IMR-90 (cell line): Measurements from ENCODE around the gene PFDN5. TPM values are rescaled to one million over a fixed set of nuclear protein-coding genes. Genes with fewer than 3 reads are reported as not detected.

Experiments used
- ATAC-seq: fragments of 200-7000 bp; cut with Tn5 transposase; 2 replicates; pipeline ENCODE4 v1.9.1; 2020; ENCODE audit warnings: low read depth, mild to moderate bottlenecking, moderate library complexity
- BruUV-seq: library from RNA; stranded (reverse); fragments of 400-500 nt; replicated peaks from 2 replicates; lab custom pipeline; 2021; lab: Mats Ljungman, UMichigan
- CTCF ChIA-PET: fragments of 300-600 bp; formaldehyde crosslinking; extraction: SDS; loops from one replicate; lab custom pipeline; 2021; ENCODE audit warnings: antibody characterized with exemption; lab: Yijun Ruan, JAX
- POLR2A ChIA-PET: fragments of 300-600 bp; sonication (Branson Sonifier 250); formaldehyde crosslinking; loops from one replicate; lab custom pipeline; 2022; ENCODE audit warnings: antibody characterized with exemption; ENCODE audit not compliant: unreplicated experiment; lab: Charles Lee
- DNase-seq: peaks from one replicate; pipeline ENCODE4 v3.0.0; 2013
- H2AFZ ChIP-seq: replicated peaks from 2 replicates; pipeline ENCODE3; 2013; ENCODE audit warnings: low read length, mild to moderate bottlenecking; ENCODE audit not compliant: poor library complexity
- H2AK5ac ChIP-seq: 2 replicates; pipeline ENCODE4 v1.6.1; 2013; ENCODE audit warnings: low read depth, low read length, inconsistent platforms
- H2AK9ac ChIP-seq: replicated peaks from 2 replicates; pipeline ENCODE3; 2013; ENCODE audit warnings: mild to moderate bottlenecking, low read depth, low read length, moderate library complexity; ENCODE audit not compliant: poor library complexity
- H2BK120ac ChIP-seq: 2 replicates; pipeline ENCODE4 v1.6.1; 2013; ENCODE audit warnings: low read depth, low read length, inconsistent platforms
- H2BK15ac ChIP-seq: 3 replicates; pipeline ENCODE4 v1.6.1; 2013; ENCODE audit warnings: low read depth, low read length, inconsistent platforms
- H2BK20ac ChIP-seq: 2 replicates; pipeline ENCODE4 v1.6.1; 2013; ENCODE audit warnings: low read depth, mild to moderate bottlenecking, inconsistent platforms, low read length, moderate library complexity
- H2BK5ac ChIP-seq: 2 replicates; pipeline ENCODE4 v1.6.1; 2013; ENCODE audit warnings: mild to moderate bottlenecking, low read depth, low read length, inconsistent platforms; ENCODE audit not compliant: poor library complexity, severe bottlenecking
- H3K14ac ChIP-seq: replicated peaks from 2 replicates; pipeline ENCODE4 v1.6.1; 2013; ENCODE audit warnings: low read depth, low read length, inconsistent platforms
- H3K18ac ChIP-seq: 2 replicates; pipeline ENCODE4 v1.6.1; 2013; ENCODE audit warnings: low read depth, low read length, control low read depth
- H3K23ac ChIP-seq: 2 replicates; pipeline ENCODE4 v1.6.1; 2013; ENCODE audit warnings: low read depth, low read length, inconsistent platforms
- H3K27ac ChIP-seq: 2 replicates; pipeline ENCODE4 v1.5.1; 2013; ENCODE audit warnings: mild to moderate bottlenecking, control low read depth, low read length; ENCODE audit not compliant: insufficient read depth
- H3K27me3 ChIP-seq: 2 replicates; pipeline ENCODE4 v1.6.1; 2013; ENCODE audit warnings: low read length; ENCODE audit not compliant: control insufficient read depth, insufficient read depth
- H3K36me3 ChIP-seq: 2 replicates; pipeline ENCODE4 v1.6.1; 2013; ENCODE audit warnings: low read length, mixed read lengths; ENCODE audit not compliant: control insufficient read depth, insufficient read depth
- H3K4ac ChIP-seq: 2 replicates; pipeline ENCODE4 v1.6.1; 2013; ENCODE audit warnings: low read depth, low read length, inconsistent platforms
- H3K4me1 ChIP-seq: 2 replicates; pipeline ENCODE4 v1.6.1; 2013; ENCODE audit warnings: low read length, mixed read lengths; ENCODE audit not compliant: control insufficient read depth, insufficient read depth
- H3K4me2 ChIP-seq: 2 replicates; pipeline ENCODE4 v1.6.1; 2013; ENCODE audit warnings: low read depth, mild to moderate bottlenecking, control low read depth, low read length, moderate library complexity
- H3K4me3 ChIP-seq: 2 replicates; pipeline ENCODE4 v1.5.1; 2013; ENCODE audit warnings: low read depth, mild to moderate bottlenecking, control low read depth, low read length, moderate library complexity; ENCODE audit not compliant: insufficient read depth
- H3K56ac ChIP-seq: 2 replicates; pipeline ENCODE4 v1.6.1; 2013; ENCODE audit warnings: low read length, inconsistent platforms; ENCODE audit not compliant: insufficient read depth; ENCODE audit errors: extremely low read depth
- H3K79me1 ChIP-seq, 2 experiments: 2 replicates each; pipeline ENCODE4 v1.6.1; 2013; ENCODE audit warnings: low read length in 2 of 2, inconsistent platforms in 1 of 2, low read depth in 1 of 2
- H3K9ac ChIP-seq: 2 replicates; pipeline ENCODE4 v1.6.1; 2013; ENCODE audit warnings: low read depth, low read length, control low read depth
- H3K9me1 ChIP-seq: 2 replicates; pipeline ENCODE4 v1.6.1; 2013; ENCODE audit warnings: low read length, inconsistent platforms; ENCODE audit not compliant: insufficient read depth
- H3K9me3 ChIP-seq: 2 replicates; pipeline ENCODE4 v1.6.1; 2013; ENCODE audit warnings: low read length; ENCODE audit not compliant: control insufficient read depth, insufficient read depth
- H4K20me1 ChIP-seq: 2 replicates; pipeline ENCODE4 v1.6.1; 2013; ENCODE audit warnings: low read length, inconsistent platforms; ENCODE audit not compliant: insufficient read depth
- H4K5ac ChIP-seq: 2 replicates; pipeline ENCODE4 v1.6.1; 2013; ENCODE audit warnings: mild to moderate bottlenecking, low read depth, low read length, control low read depth
- H4K8ac ChIP-seq, 2 experiments: 2 replicates each; pipeline ENCODE4 v1.6.1; 2013; ENCODE audit warnings: low read depth in 2 of 2, low read length in 2 of 2, control low read depth in 1 of 2, inconsistent platforms in 1 of 2
- H4K91ac ChIP-seq: 2 replicates; pipeline ENCODE4 v1.6.1; 2013; ENCODE audit warnings: low read depth, low read length, inconsistent platforms; ENCODE audit not compliant: insufficient read depth
- BHLHE40 ChIP-seq: fragments of 150-350 bp; IDR thresholded peaks from 2 replicates; pipeline ENCODE4 v1.6.1; 2016; ENCODE audit warnings: mild to moderate bottlenecking, low read depth, low read length
- CEBPB ChIP-seq: IDR thresholded peaks from 2 replicates; pipeline ENCODE4 v1.6.1; 2012; ENCODE audit warnings: low read depth, low read length, improper control_type of control experiment
- CHD1 ChIP-seq: IDR thresholded peaks from 2 replicates; pipeline ENCODE4 v1.6.1; 2012; ENCODE audit warnings: low read depth, low read length, improper control_type of control experiment
- CTCF ChIP-seq: conservative IDR thresholded peaks from 2 replicates; pipeline ENCODE4 v1.5.1; 2012; ENCODE audit warnings: mild to moderate bottlenecking, low read depth, low read length, improper control_type of control experiment
- ELK1 ChIP-seq: fragments of 150-350 bp; IDR thresholded peaks from 2 replicates; pipeline ENCODE4 v1.6.1; 2016; ENCODE audit warnings: low read depth, mild to moderate bottlenecking, low read length, moderate library complexity, borderline replicate concordance
- FOS ChIP-seq: fragments of 150-350 bp; IDR thresholded peaks from 2 replicates; pipeline ENCODE4 v1.6.1; 2016; ENCODE audit warnings: low read depth, low read length
- MAFK ChIP-seq: IDR thresholded peaks from 2 replicates; pipeline ENCODE4 v1.6.1; 2012; ENCODE audit warnings: low read depth, low read length, improper control_type of control experiment
- MAZ ChIP-seq: IDR thresholded peaks from 2 replicates; pipeline ENCODE4 v1.6.1; 2012; ENCODE audit warnings: low read depth, mild to moderate bottlenecking, low read length, improper control_type of control experiment, moderate library complexity, borderline replicate concordance
- MXI1 ChIP-seq: IDR thresholded peaks from 2 replicates; pipeline ENCODE4 v1.6.1; 2012; ENCODE audit warnings: low read depth, mild to moderate bottlenecking, low read length, moderate library complexity, borderline replicate concordance
- NFE2L2 ChIP-seq: fragments of 150-350 bp; IDR thresholded peaks from 2 replicates; pipeline ENCODE4 v1.6.1; 2016; ENCODE audit warnings: low read depth, mild to moderate bottlenecking, low read length
- POLR2A ChIP-seq: IDR thresholded peaks from 2 replicates; pipeline ENCODE4 v1.6.1; 2012; ENCODE audit warnings: mild to moderate bottlenecking, low read depth, low read length
- RAD21 ChIP-seq: IDR thresholded peaks from 2 replicates; pipeline ENCODE4 v1.6.1; 2012; ENCODE audit warnings: low read length, improper control_type of control experiment
- RCOR1 ChIP-seq: IDR thresholded peaks from 2 replicates; pipeline ENCODE4 v1.6.1; 2012; ENCODE audit warnings: mild to moderate bottlenecking, low read length, improper control_type of control experiment; ENCODE audit not compliant: insufficient replicate concordance
- RFX5 ChIP-seq: IDR thresholded peaks from 2 replicates; pipeline ENCODE4 v1.8.0; 2012; ENCODE audit warnings: low read depth, mild to moderate bottlenecking, low read length, moderate library complexity
- SMC3 ChIP-seq: fragments of 150-350 bp; IDR thresholded peaks from 2 replicates; pipeline ENCODE4 v1.6.1; 2016; ENCODE audit warnings: low read depth, mild to moderate bottlenecking, antibody characterized with exemption, low read length, moderate library complexity
- WGBS, 2 experiments: methylation state at CpG; one replicate each; pipeline versions ENCODE4 v1.1.5 to v1.1.7; 2013; ENCODE audit warnings: missing lambda C conversion rate in 2 of 2; ENCODE audit not compliant: insufficient read length in 1 of 2; ENCODE audit errors: extremely low coverage in 2 of 2; 5-methylcytosine and 5-hydroxymethylcytosine counted together
- dilution Hi-C: fragments of 300-500 bp; cut with HindIII; formaldehyde crosslinking; loops from one replicate; pipeline ENCODE4 v1.14.3; 2018; ENCODE audit warnings: low sequenced_read_pairs; ENCODE audit not compliant: unreplicated experiment
- in situ Hi-C: fragments of 300-500 bp; cut with MboI; formaldehyde crosslinking; loops from 3 replicates; pipeline ENCODE4 v1.14.3; 2019; ENCODE audit warnings: low sequenced_read_pairs, inconsistent platforms, mixed read lengths
- intact Hi-C: fragments of 100-400 bp; cut with micrococcal nuclease; formaldehyde crosslinking; loops from 2 replicates; pipeline ENCODE4 v1.10.0; 2022
- polyA plus RNA-seq, 3 experiments: library from polyadenylated mRNA; depleted of rRNA; stranded (reverse); fragments of >200 nt; gene quantifications; 2 replicates each; pipeline ENCODE4 v1.2.3, GENCODE V29; 2012; ENCODE audit warnings: low replicate concordance in 1 of 3
- total RNA-seq: library from RNA; depleted of rRNA; stranded (reverse); fragments of >200 nt; gene quantifications from 2 replicates; pipeline ENCODE4 v1.2.3, GENCODE V29; 2012
- TF ChIP-seq, protein P1 (sequence below): fragments of 150-350 bp; IDR thresholded peaks from 2 replicates; pipeline ENCODE4 v1.6.1; 2017; ENCODE audit warnings: mild to moderate bottlenecking, antibody characterized with exemption, low read length, low read depth

Gene PFDN5
- total and polyA plus RNA-seq, 2 of the 4 experiments (the other 2 are of a cell fraction), result 1,011 to 1,338 TPM

DNA sequence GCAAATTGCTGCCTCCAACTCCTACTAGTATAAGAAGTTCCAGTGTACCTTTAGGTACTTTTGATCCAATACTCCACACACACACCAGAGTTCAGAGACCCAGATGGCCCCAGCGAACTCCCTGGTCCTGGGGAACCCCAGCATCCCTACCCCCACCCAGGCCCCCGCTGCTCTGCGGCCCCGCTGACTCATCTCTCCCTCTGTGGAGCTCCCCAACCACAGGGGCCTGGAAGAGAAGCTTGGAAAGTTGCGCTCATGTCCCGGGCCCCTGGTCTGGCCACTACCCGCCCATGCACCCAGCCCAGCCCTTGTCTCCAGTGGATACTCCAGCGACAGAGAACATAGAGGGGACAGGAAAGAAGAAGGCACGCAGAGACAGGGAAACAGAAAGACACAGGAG lies 45.1 kb downstream of the PFDN5 start:
- Histone ChIP-seq H3K9ac (no peak overlapping the region), H4K5ac (no peak overlapping the region), H4K91ac (no peak overlapping the region), H3K4me1 (peaks cover 3% of the 10 kb centered on the region; the same call in 1 of the 2 replicates), H3K36me3 (no peaks in the 10 kb centered on the region), H3K9me3 (no peaks in the 10 kb centered on the region), H3K4me2 (no peak overlapping the region), H3K4ac (no peak overlapping the region), H3K27ac (no peak overlapping the region), H2AK5ac (no peak overlapping the region), H3K27me3 (peaks cover 53% of the 10 kb centered on the region), H3K79me1 (no peaks in the 10 kb centered on the region), H2BK15ac (no peak overlapping the region), H3K9me1 (0 out of 2 replicates have a peak, but pooled peaks cover 3% of the 10 kb centered on the region), H3K23ac (no peak overlapping the region), H2BK120ac (no peak overlapping the region), H2AK9ac (no peak overlapping the region), H2AFZ (no peak overlapping the region), H2BK20ac (no peak overlapping the region), H3K18ac (no peak overlapping the region), H3K4me3 (no peak overlapping the region), H4K20me1 (no peaks in the 10 kb centered on the region), H3K14ac (no peak overlapping the region), H2BK5ac (no peak overlapping the region), H3K56ac (no peak overlapping the region), H4K8ac (no peak overlapping the region)
- dilution Hi-C loops, result no loop called here
- ChIA-PET CTCF (no interaction called here), POLR2A (no interaction called here)
- ATAC-seq (no peak), DNase-seq (no peak)
- in situ Hi-C loops, result no loop called here
- WGBS, 2 experiments, result no CpG with 5 or more reads among the region's 9 CpGs
- no TSS peak for BruUV-seq
- intact Hi-C loops, result no loop called here
- TF ChIP-seq SMC3 (no peak), RAD21 (no peak), RFX5 (no peak), FOS (no peak), RCOR1 (no peak), CEBPB (no peak), CTCF (no peak), MXI1 (no peak), POLR2A (no peak), NFE2L2 (no peak), ELK1 (no peak), CHD1 (no peak), MAZ (no peak), MAFK (no peak), BHLHE40 (no peak)
- TF ChIP-seq, protein P1, sequence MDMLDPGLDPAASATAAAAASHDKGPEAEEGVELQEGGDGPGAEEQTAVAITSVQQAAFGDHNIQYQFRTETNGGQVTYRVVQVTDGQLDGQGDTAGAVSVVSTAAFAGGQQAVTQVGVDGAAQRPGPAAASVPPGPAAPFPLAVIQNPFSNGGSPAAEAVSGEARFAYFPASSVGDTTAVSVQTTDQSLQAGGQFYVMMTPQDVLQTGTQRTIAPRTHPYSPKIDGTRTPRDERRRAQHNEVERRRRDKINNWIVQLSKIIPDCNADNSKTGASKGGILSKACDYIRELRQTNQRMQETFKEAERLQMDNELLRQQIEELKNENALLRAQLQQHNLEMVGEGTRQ, result no peak
